Kidney (tissue), 14 donors: ENCODE results near the gene FCER1A. TPM values are rescaled to one million over a fixed set of nuclear protein-coding genes. Genes with fewer than 3 reads are reported as not detected.

ENCODE experiments used
- DNase-seq, 5 donors: peaks; one replicate each; pipeline ENCODE4 v3.0.0-alpha.2; 2013 to 2020
- FAIRE-seq: peaks from 2 replicates; lab custom pipeline; 2012; peaks lifted over from hg19 to GRCh38; lab: Jason Lieb, UNC
- H3K27ac ChIP-seq, 2 donors: one replicate each; pipeline ENCODE4 v1.7.0; 2013; ENCODE audit warnings: low read depth in 2 of 2, low read length in 2 of 2, inconsistent platforms in 1 of 2
- H3K27me3 ChIP-seq: one replicate; pipeline ENCODE4 v1.7.1; 2013; ENCODE audit warnings: low read length, inconsistent platforms; ENCODE audit not compliant: control insufficient read depth, insufficient read depth
- H3K36me3 ChIP-seq, 3 donors: one replicate each; pipeline versions ENCODE4 v1.7.0 to v1.7.1; 2013; ENCODE audit warnings: low read length in 3 of 3, control low read depth in 1 of 3, inconsistent platforms in 1 of 3; ENCODE audit not compliant: insufficient read depth in 3 of 3, control insufficient read depth in 2 of 3
- H3K4me1 ChIP-seq, 3 donors: one replicate each; pipeline versions ENCODE4 v1.7.0 to v1.7.1; 2013; ENCODE audit warnings: low read length in 3 of 3, inconsistent platforms in 1 of 3, low read depth in 1 of 3; ENCODE audit not compliant: control insufficient read depth in 2 of 3, insufficient read depth in 2 of 3
- H3K4me3 ChIP-seq, 3 donors: one replicate each; pipeline versions ENCODE4 v1.7.0 to v1.8.1; 2013; ENCODE audit warnings: low read length in 3 of 3, control low read depth in 1 of 3, inconsistent platforms in 1 of 3
- H3K9ac ChIP-seq, 3 donors: one replicate each; pipeline versions ENCODE4 v1.7.0 to v1.7.1; 2013; ENCODE audit warnings: low read length in 3 of 3, control low read depth in 1 of 3, inconsistent platforms in 1 of 3
- H3K9me3 ChIP-seq, 3 donors: one replicate each; pipeline versions ENCODE4 v1.7.0 to v1.7.1; 2013; ENCODE audit warnings: low read length in 3 of 3, control low read depth in 1 of 3, inconsistent platforms in 1 of 3; ENCODE audit not compliant: control insufficient read depth in 2 of 3, insufficient read depth in 1 of 3
- CTCF ChIP-seq: IDR thresholded peaks from 3 replicates; pipeline ENCODE4 v1.5.1; 2012; ENCODE audit warnings: mild to moderate bottlenecking, moderate library complexity, borderline replicate concordance; ENCODE audit not compliant: insufficient read depth; ENCODE audit errors: extremely low read depth
- intact Hi-C: fragments of 100-400 bp; cut with DNase I; formaldehyde crosslinking; loops from one replicate; pipeline ENCODE4 v1.11.1; 2022
- polyA plus RNA-seq: library from polyadenylated mRNA; stranded (reverse); fragments of 350-450 nt; fragmentation: Illumina TruSeq; extraction: RNeasy Lipid Tissue Mini Kit (QIAGEN cat#74804); gene quantifications from one replicate; pipeline ENCODE4 v1.2.3, GENCODE V29; 2014; ENCODE audit warnings: low read depth, low replicate concordance; ENCODE audit not compliant: insufficient read depth
- total RNA-seq: library from RNA; stranded (reverse); fragmentation: NEBNext Ultra II Directional; extraction: Animal tissue kit (Norgen Biotek cat#: 25700); gene quantifications from one replicate; pipeline ENCODE4 v1.2.1, GENCODE V29; 2021
- donor health status: control.
- donor health status: control.
- donor health status: control.
- donor health status: control.
- donor health status: control.
- donor health status: DM: yes; HTN: yes; CAD: no.
- donor health status: Normal renal cell carcinoma (clear cell type).

The FCER1A gene
- total and polyA plus RNA-seq, 2 donors from 2014 or later, result 1.4 to 3.2 TPM

GRCh38 chr1:159300146-159300545, 2.0 kb upstream of the FCER1A start:
- no peak overlapping the region for H3K27ac ChIP-seq
- H3K36me3 ChIP-seq, result no peaks in the 10 kb centered on the region
- no peak overlapping the region for H3K4me3 ChIP-seq
- no peak overlapping the region for H3K9ac ChIP-seq
- DNase-seq (no peak), FAIRE-seq (no peak)
- H3K4me1 ChIP-seq, result no peaks in the 10 kb centered on the region
- no peaks in the 10 kb centered on the region for H3K9me3 ChIP-seq
- no peaks in the 10 kb centered on the region for H3K27me3 ChIP-seq
- no peak for TF ChIP-seq CTCF
- intact Hi-C loops, result no loop called here

- no peak overlapping the region for H3K9ac ChIP-seq
- H3K27me3 ChIP-seq, result no peaks in the 10 kb centered on the region
- no peak for DNase-seq
- H3K4me3 ChIP-seq, result no peak overlapping the region
- no peak for TF ChIP-seq CTCF
- H3K4me1 ChIP-seq, result no peaks in the 10 kb centered on the region
- FAIRE-seq, result no peak
- intact Hi-C loops, result no loop called here
- H3K27ac ChIP-seq, result no peak overlapping the region
- H3K9me3 ChIP-seq, result no peaks in the 10 kb centered on the region
- H3K36me3 ChIP-seq, result no peaks in the 10 kb centered on the region
Observed at GRCh38 chr1:159307346-159308020, 5.3 kb downstream of the FCER1A start.

GRCh38 chr1:159311679-159312078, 9.5 kb downstream of the FCER1A start:
- no peak for TF ChIP-seq CTCF
- no peak for FAIRE-seq
- Histone ChIP-seq H3K4me3 (no peak overlapping the region), H3K9ac (no peak overlapping the region), H3K27ac (no peak overlapping the region), H3K36me3 (no peaks in the 10 kb centered on the region), H3K4me1 (no peaks in the 10 kb centered on the region), H3K9me3 (no peaks in the 10 kb centered on the region), H3K27me3 (no peaks in the 10 kb centered on the region)
- intact Hi-C loops, result no loop called here
- DNase-seq, result no peak

- intact Hi-C loops, result no loop called here
- Histone ChIP-seq H3K9ac (no peak overlapping the region), H3K4me1 (no peaks in the 10 kb centered on the region), H3K27me3 (no peaks in the 10 kb centered on the region), H3K36me3 (no peaks in the 10 kb centered on the region), H3K9me3 (no peaks in the 10 kb centered on the region), H3K4me3 (no peak overlapping the region), H3K27ac (no peak overlapping the region)
- no peak for DNase-seq
- no peak for TF ChIP-seq CTCF
- no peak for FAIRE-seq
Observed at GRCh38 chr1:159315381-159315780, 13.2 kb downstream of the FCER1A start.
